Stimulated activated CD8-positive, alpha-beta memory T cell treated with anti-CD3 and anti-CD28 coated beads, Interleukin-7, amount 100 ng/mL, for 24 hours (primary cell): Measurements from ENCODE around the gene ANGPT4.
A peak's percentile ranks its signal among the peaks of the same experiment; 100 is the strongest.

Source experiments
- DNase-seq: peaks from one replicate; pipeline ENCODE4 v3.0.0-alpha.2; 2020; ENCODE audit warnings: low read depth

ANGPT4 gene

GRCh38 chr20:916125-916799 lies at the start of gene ANGPT4:
TSS of gene ANGPT4 (minus strand) at chr20:916334. CDS start at chr20:916214, 120 bp downstream.
- no peak for DNase-seq

- no peak for DNase-seq
Observed at GRCh38 chr20:963795-964194, 47.7 kb upstream of the ANGPT4 start.

- DNase-seq: no peak
Observed at GRCh38 chr20:962683-963082, 46.5 kb upstream of the ANGPT4 start.

GRCh38 chr20:962223-962622 lies 46.1 kb upstream of the ANGPT4 start:
- no peak for DNase-seq

GRCh38 chr20:961768-962167 lies 45.6 kb upstream of the ANGPT4 start:
- DNase-seq: no peak

- no peak for DNase-seq
Observed at GRCh38 chr20:959996-960615, 44.0 kb upstream of the ANGPT4 start.

- DNase-seq: no peak
Observed at GRCh38 chr20:958936-959815, 43.0 kb upstream of the ANGPT4 start.

GRCh38 chr20:957544-957943 lies 41.4 kb upstream of the ANGPT4 start:
- DNase-seq: no peak

- DNase-seq: peak; percentile 52
Observed at GRCh38 chr20:956330-956951, 40.3 kb upstream of the ANGPT4 start.

GRCh38 chr20:955656-956055 lies 39.5 kb upstream of the ANGPT4 start:
- DNase-seq: no peak

GRCh38 chr20:955111-955510 lies 39.0 kb upstream of the ANGPT4 start:
- no peak for DNase-seq

- no peak for DNase-seq
Observed at GRCh38 chr20:953742-954141, 37.6 kb upstream of the ANGPT4 start.

- DNase-seq: no peak
Observed at GRCh38 chr20:952196-952795, 36.2 kb upstream of the ANGPT4 start.

GRCh38 chr20:951384-952169 lies 35.4 kb upstream of the ANGPT4 start:
- no peak for DNase-seq

GRCh38 chr20:949717-950116 lies 33.6 kb upstream of the ANGPT4 start:
- no peak for DNase-seq

GRCh38 chr20:946826-947225 lies 30.7 kb upstream of the ANGPT4 start:
- no peak for DNase-seq

GRCh38 chr20:945841-946240 lies 29.7 kb upstream of the ANGPT4 start:
- no peak for DNase-seq

- DNase-seq: no peak
Observed at GRCh38 chr20:944774-945410, 28.8 kb upstream of the ANGPT4 start.

GRCh38 chr20:944148-944547 lies 28.0 kb upstream of the ANGPT4 start:
- DNase-seq: no peak

- no peak for DNase-seq
Observed at GRCh38 chr20:942611-943010, 26.5 kb upstream of the ANGPT4 start.

GRCh38 chr20:940926-941325 lies 24.8 kb upstream of the ANGPT4 start:
- DNase-seq: no peak
